GM12878 (cell line): ENCODE measurements around the gene FIGNL2. TPM values are rescaled to one million over a fixed set of nuclear protein-coding genes. Genes with fewer than 3 reads are reported as not detected.

Experiments used
- ATAC-seq: fragments of 200-7000 bp; cut with Tn5 transposase; 3 replicates; pipeline ENCODE4 v1.9.1; 2020; ENCODE audit warnings: mild to moderate bottlenecking, moderate library complexity
- BruUV-seq: library from RNA; stranded (reverse); fragments of 400-500 nt; replicated peaks from 2 replicates; lab custom pipeline; 2021; lab: Mats Ljungman, UMichigan
- CTCF ChIA-PET: fragments of 300-600 bp; sonication (Branson Sonifier 250); formaldehyde crosslinking; extraction: SDS; loops from one replicate; lab custom pipeline; 2021; ENCODE audit warnings: inconsistent platforms; lab: Yijun Ruan, JAX
- POLR2A ChIA-PET: fragments of 350-600 bp; formaldehyde crosslinking; extraction: SDS; loops from one replicate; lab custom pipeline; 2021; ENCODE audit warnings: inconsistent platforms; lab: Charles Lee
- RAD21 ChIA-PET: fragments of 300-600 bp; sonication (Branson Sonifier 250); formaldehyde crosslinking; loops from one replicate; lab custom pipeline; 2023; ENCODE audit warnings: antibody characterized with exemption; ENCODE audit not compliant: unreplicated experiment; lab: Charles Lee
- SMC1A ChIA-PET: fragments of 300-600 bp; sonication (Branson Sonifier 250); formaldehyde crosslinking; loops from one replicate; lab custom pipeline; 2023; ENCODE audit not compliant: unreplicated experiment, uncharacterized antibody; lab: Charles Lee
- DNase-seq: peaks from one replicate; pipeline ENCODE4 v3.0.0-alpha.2; 2011; ENCODE audit warnings: low read depth, low spot score
- FAIRE-seq: peaks from 3 replicates; lab custom pipeline; 2011; peaks lifted over from hg19 to GRCh38; lab: Jason Lieb, UNC
- H2AFZ ChIP-seq: 2 replicates; pipeline ENCODE4 v1.6.0; 2011; ENCODE audit warnings: low read depth, low read length, control low read depth; ENCODE audit not compliant: control insufficient read depth
- H3K27ac ChIP-seq: 2 replicates; pipeline ENCODE4 v1.5.1; 2011; ENCODE audit warnings: control low read depth; ENCODE audit not compliant: control insufficient read depth, insufficient read depth
- H3K27me3 ChIP-seq, 2 experiments: replicated peaks in 1 of 2; 2 replicates each; pipeline versions ENCODE4 v1.6.0 to v1.6.1; 2011; ENCODE audit warnings: low read length in 1 of 2; ENCODE audit not compliant: control insufficient read depth in 2 of 2, insufficient read depth in 2 of 2
- H3K36me3 ChIP-seq, 2 experiments: 2 replicates each; pipeline ENCODE4 v1.5.1; 2011; ENCODE audit warnings: low read length in 1 of 2; ENCODE audit not compliant: control insufficient read depth in 2 of 2, insufficient read depth in 2 of 2
- H3K4me1 ChIP-seq: 2 replicates; pipeline ENCODE4 v1.6.1; 2011; ENCODE audit warnings: mild to moderate bottlenecking, low read length, moderate library complexity, mixed read lengths; ENCODE audit not compliant: control insufficient read depth, insufficient read depth
- H3K4me2 ChIP-seq: 2 replicates; pipeline ENCODE4 v1.6.0; 2011; ENCODE audit warnings: control low read depth; ENCODE audit not compliant: control insufficient read depth, insufficient read depth
- H3K4me3 ChIP-seq: fragments of 200-600 bp; sonication (generic); 2 replicates; pipeline ENCODE4 v1.5.1; 2016
- H3K79me2 ChIP-seq: 2 replicates; pipeline ENCODE4 v1.6.0; 2011; ENCODE audit warnings: low read length; ENCODE audit not compliant: control insufficient read depth, insufficient read depth
- H3K9ac ChIP-seq: 2 replicates; pipeline ENCODE4 v1.8.0; 2011; ENCODE audit warnings: low read length, control low read depth, mixed read lengths; ENCODE audit not compliant: control insufficient read depth, insufficient read depth
- H3K9me3 ChIP-seq: replicated peaks from 3 replicates; pipeline ENCODE4 v1.5.1; 2011; ENCODE audit warnings: mild to moderate bottlenecking, low read length; ENCODE audit not compliant: control insufficient read depth, insufficient read depth
- H4K20me1 ChIP-seq: 2 replicates; pipeline ENCODE4 v1.6.0; 2011; ENCODE audit not compliant: control insufficient read depth, insufficient read depth
- HDAC6 ChIP-seq: fragments of 200-600 bp; sonication (generic); IDR thresholded peaks from one replicate; pipeline ENCODE4 v1.8.0; 2017; ENCODE audit warnings: antibody characterized with exemption; ENCODE audit not compliant: unreplicated experiment
- MEF2A ChIP-seq: IDR thresholded peaks from 2 replicates; pipeline ENCODE4 v1.6.1; 2011; ENCODE audit warnings: low read depth, mild to moderate bottlenecking, low read length, moderate library complexity; ENCODE audit not compliant: insufficient read depth
- RB1 ChIP-seq: fragments of 450-650 bp; formaldehyde crosslinking; IDR thresholded peaks from 2 replicates; pipeline ENCODE4 v1.6.1; 2017; ENCODE audit warnings: mild to moderate bottlenecking, borderline replicate concordance
- SIN3A ChIP-seq: IDR thresholded peaks from 2 replicates; pipeline ENCODE4 v1.6.1; 2012; ENCODE audit warnings: low read depth, low read length, improper control_type of control experiment
- SIX5 ChIP-seq: IDR thresholded peaks from 2 replicates; pipeline ENCODE4 v1.6.1; 2011; ENCODE audit warnings: mild to moderate bottlenecking, low read depth, low read length, moderate library complexity; ENCODE audit not compliant: severe bottlenecking
- TCF7 ChIP-seq: IDR thresholded peaks from 2 replicates; pipeline ENCODE4 v1.6.1; 2014; ENCODE audit warnings: antibody characterized with exemption, borderline replicate concordance
- WGBS: methylation state at CpG from one replicate; pipeline ENCODE4 v1.1.6; 2016; ENCODE audit warnings: low lambda C conversion rate; ENCODE audit not compliant: insufficient replicate concordance, insufficient coverage; ENCODE audit errors: missing lambda C conversion rate; 5-methylcytosine and 5-hydroxymethylcytosine counted together
- in situ Hi-C: fragments of 300-500 bp; cut with MboI; formaldehyde crosslinking; loops from 9 replicates; pipeline ENCODE4 v1.14.3; 2018; ENCODE audit warnings: mixed read lengths
- intact Hi-C: fragments of 100-400 bp; cut with micrococcal nuclease; formaldehyde crosslinking; loops from one replicate; pipeline ENCODE4 v1.14.2; 2022; ENCODE audit not compliant: unreplicated experiment
- polyA plus RNA-seq, 11 experiments: library from polyadenylated mRNA; depleted of rRNA in 4 of 11; unstranded in 6 of 11; stranded (reverse) in 5 of 11; fragments of >200 nt; fragmentation: Nextera tagmentation in 4 of 11; fragmentation: Illumina TruSeq in 1 of 11; extraction: Ambion mirVana in 4 of 11; extraction: Trizol in 1 of 11; gene quantifications; 1 replicate in 1 of 11; 2 replicates in 10 of 11; pipeline versions ENCODE4 v1.2.1 to v1.2.3, GENCODE V29; 2011 to 2016; ENCODE audit warnings: inconsistent platforms in 2 of 11, missing spikeins in 2 of 11, low read depth in 1 of 11
- total RNA-seq, 4 experiments: library from RNA; depleted of rRNA in 3 of 4; stranded (reverse); fragments of >200 nt in 3 of 4; fragmentation: Illumina TruSeq in 1 of 4; extraction: Trizol in 1 of 4; gene quantifications; 2 replicates each; pipeline versions ENCODE4 v1.2.1 to v1.2.3, GENCODE V29; 2013 to 2021
- TF ChIP-seq, protein P1 (sequence below): IDR thresholded peaks from 2 replicates; pipeline ENCODE4 v1.6.1; 2011; ENCODE audit warnings: mild to moderate bottlenecking, low read depth, low read length, moderate library complexity; ENCODE audit not compliant: insufficient replicate concordance
- TF ChIP-seq, protein P2 (sequence below): IDR thresholded peaks from 2 replicates; pipeline ENCODE4 v1.6.1; 2012; ENCODE audit warnings: improper control_type of control experiment, low read depth, low read length; ENCODE audit not compliant: insufficient replicate concordance
- TF ChIP-seq, protein P3 (sequence below): IDR thresholded peaks from 2 replicates; pipeline ENCODE4 v1.6.1; 2011; ENCODE audit warnings: borderline replicate concordance, low read depth, mild to moderate bottlenecking, moderate library complexity, mixed read lengths, low read length; ENCODE audit not compliant: insufficient read depth; ENCODE audit errors: extremely low read length

FIGNL2 gene
- total and polyA plus RNA-seq, 10 of the 15 experiments (the other 5 are each of a cell fraction or from before 2014, with no cell fraction given) = not detected

DNA sequence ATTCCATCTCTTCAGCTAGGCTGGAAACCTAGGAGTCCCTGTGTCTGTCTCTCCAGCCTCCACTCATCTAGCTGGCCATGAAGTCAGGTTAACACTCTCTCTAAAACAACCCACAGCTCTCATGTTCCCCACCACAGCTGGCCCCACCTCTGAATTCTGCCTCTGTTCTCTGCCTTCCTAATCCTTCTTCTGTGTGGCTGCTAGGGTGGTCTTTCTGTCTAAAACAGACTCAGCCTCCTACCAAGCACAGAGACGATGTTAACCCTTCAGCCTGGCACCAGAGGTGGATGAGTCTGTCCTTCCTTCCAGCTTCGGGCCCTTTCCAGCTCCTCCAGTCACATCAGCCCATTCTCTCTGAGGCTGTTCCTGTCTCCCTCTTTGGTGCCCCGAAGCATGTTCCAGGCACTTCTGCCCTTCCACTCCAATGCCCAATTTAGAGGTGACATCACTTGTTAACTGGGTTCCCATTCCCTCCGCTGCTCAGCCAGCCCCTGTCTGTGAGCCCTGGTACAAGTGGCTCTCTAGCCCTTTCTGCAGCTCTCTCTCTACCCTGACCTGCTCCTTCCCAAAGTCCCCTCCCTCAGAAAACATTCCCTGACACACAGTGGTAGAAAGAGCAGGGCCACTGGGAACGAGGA, 9.1 kb downstream of the FIGNL2 start:
- ChIA-PET POLR2A (no interaction called here), CTCF (interaction anchor here (0.7 kb wide), 1 partner anchor 1124 kb away, joined by 3 read pairs; no protein-coding TSS in a partner anchor), SMC1A (no interaction called here), RAD21 (no interaction called here)
- WGBS = 10% methylated on average over 5 of the region's 5 CpGs
- H3K4me3 ChIP-seq = no peak overlapping the region
- in situ Hi-C loops (no loop called here), intact Hi-C loops (no loop called here)
- no peak for TF ChIP-seq SIN3A
- TF ChIP-seq, protein P1, sequence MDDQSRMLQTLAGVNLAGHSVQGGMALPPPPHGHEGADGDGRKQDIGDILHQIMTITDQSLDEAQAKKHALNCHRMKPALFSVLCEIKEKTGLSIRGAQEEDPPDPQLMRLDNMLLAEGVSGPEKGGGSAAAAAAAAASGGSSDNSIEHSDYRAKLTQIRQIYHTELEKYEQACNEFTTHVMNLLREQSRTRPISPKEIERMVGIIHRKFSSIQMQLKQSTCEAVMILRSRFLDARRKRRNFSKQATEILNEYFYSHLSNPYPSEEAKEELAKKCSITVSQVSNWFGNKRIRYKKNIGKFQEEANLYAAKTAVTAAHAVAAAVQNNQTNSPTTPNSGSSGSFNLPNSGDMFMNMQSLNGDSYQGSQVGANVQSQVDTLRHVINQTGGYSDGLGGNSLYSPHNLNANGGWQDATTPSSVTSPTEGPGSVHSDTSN = no peak
- no peak for TF ChIP-seq RB1
- TF ChIP-seq, protein P2, sequence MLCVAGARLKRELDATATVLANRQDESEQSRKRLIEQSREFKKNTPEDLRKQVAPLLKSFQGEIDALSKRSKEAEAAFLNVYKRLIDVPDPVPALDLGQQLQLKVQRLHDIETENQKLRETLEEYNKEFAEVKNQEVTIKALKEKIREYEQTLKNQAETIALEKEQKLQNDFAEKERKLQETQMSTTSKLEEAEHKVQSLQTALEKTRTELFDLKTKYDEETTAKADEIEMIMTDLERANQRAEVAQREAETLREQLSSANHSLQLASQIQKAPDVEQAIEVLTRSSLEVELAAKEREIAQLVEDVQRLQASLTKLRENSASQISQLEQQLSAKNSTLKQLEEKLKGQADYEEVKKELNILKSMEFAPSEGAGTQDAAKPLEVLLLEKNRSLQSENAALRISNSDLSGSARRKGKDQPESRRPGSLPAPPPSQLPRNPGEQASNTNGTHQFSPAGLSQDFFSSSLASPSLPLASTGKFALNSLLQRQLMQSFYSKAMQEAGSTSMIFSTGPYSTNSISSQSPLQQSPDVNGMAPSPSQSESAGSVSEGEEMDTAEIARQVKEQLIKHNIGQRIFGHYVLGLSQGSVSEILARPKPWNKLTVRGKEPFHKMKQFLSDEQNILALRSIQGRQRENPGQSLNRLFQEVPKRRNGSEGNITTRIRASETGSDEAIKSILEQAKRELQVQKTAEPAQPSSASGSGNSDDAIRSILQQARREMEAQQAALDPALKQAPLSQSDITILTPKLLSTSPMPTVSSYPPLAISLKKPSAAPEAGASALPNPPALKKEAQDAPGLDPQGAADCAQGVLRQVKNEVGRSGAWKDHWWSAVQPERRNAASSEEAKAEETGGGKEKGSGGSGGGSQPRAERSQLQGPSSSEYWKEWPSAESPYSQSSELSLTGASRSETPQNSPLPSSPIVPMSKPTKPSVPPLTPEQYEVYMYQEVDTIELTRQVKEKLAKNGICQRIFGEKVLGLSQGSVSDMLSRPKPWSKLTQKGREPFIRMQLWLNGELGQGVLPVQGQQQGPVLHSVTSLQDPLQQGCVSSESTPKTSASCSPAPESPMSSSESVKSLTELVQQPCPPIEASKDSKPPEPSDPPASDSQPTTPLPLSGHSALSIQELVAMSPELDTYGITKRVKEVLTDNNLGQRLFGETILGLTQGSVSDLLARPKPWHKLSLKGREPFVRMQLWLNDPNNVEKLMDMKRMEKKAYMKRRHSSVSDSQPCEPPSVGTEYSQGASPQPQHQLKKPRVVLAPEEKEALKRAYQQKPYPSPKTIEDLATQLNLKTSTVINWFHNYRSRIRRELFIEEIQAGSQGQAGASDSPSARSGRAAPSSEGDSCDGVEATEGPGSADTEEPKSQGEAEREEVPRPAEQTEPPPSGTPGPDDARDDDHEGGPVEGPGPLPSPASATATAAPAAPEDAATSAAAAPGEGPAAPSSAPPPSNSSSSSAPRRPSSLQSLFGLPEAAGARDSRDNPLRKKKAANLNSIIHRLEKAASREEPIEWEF = no peak
- no peak for TF ChIP-seq SIX5
- no peak for TF ChIP-seq MEF2A
- TF ChIP-seq TCF7 = no peak
- no peak for TF ChIP-seq HDAC6
- TF ChIP-seq, protein P3, sequence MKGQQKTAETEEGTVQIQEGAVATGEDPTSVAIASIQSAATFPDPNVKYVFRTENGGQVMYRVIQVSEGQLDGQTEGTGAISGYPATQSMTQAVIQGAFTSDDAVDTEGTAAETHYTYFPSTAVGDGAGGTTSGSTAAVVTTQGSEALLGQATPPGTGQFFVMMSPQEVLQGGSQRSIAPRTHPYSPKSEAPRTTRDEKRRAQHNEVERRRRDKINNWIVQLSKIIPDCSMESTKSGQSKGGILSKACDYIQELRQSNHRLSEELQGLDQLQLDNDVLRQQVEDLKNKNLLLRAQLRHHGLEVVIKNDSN = no peak
- no peaks in the 10 kb centered on the region for H3K9me3 ChIP-seq
- H3K27ac ChIP-seq = no peak overlapping the region
- ATAC-seq (no peak), DNase-seq (no peak), FAIRE-seq (no peak)
- no peak overlapping the region for H3K9ac ChIP-seq
- no TSS peak for BruUV-seq
- H3K27me3 ChIP-seq = peaks cover 6 to 13% of the 10 kb centered on the region in 2 experiments; a peak in 3 of 4 replicates
- no peak overlapping the region for H3K4me2 ChIP-seq
- H3K79me2 ChIP-seq = no peaks in the 10 kb centered on the region
- H3K4me1 ChIP-seq = no peaks in the 10 kb centered on the region
- no peak overlapping the region for H2AFZ ChIP-seq
- no peaks in the 10 kb centered on the region; the same call in 1 of the 2 replicates for H4K20me1 ChIP-seq
- H3K36me3 ChIP-seq = no peaks in the 10 kb centered on the region
